ENCODE measurements around the gene DAB2.

Gene DAB2

GRCh38 chr5:39447968-39448367 is 23.2 kb upstream of the DAB2 start:
- no peak for DNase-seq (ENCODE audit: low read depth in 2 of 2)

- DNase-seq (ENCODE audit: low read depth in 2 of 2) = no peak
Measured at GRCh38 chr5:39447059-39447458, 22.3 kb upstream of the DAB2 start.

- DNase-seq (ENCODE audit: low read depth in 2 of 2) = no peak
Measured at GRCh38 chr5:39446231-39446630, 21.5 kb upstream of the DAB2 start.

GRCh38 chr5:39443911-39444310 is 19.1 kb upstream of the DAB2 start:
- no peak for DNase-seq (ENCODE audit: low read depth in 2 of 2)

- no peak for DNase-seq (ENCODE audit: low read depth in 2 of 2)
Measured at GRCh38 chr5:39442991-39443390, 18.2 kb upstream of the DAB2 start.

GRCh38 chr5:39441838-39442237 is 17.1 kb upstream of the DAB2 start:
- no peak for DNase-seq (ENCODE audit: low read depth in 2 of 2)

GRCh38 chr5:39440958-39441624 is 16.3 kb upstream of the DAB2 start:
- DNase-seq (ENCODE audit: low read depth in 2 of 2) = no peak

- DNase-seq (ENCODE audit: low read depth in 2 of 2) = no peak
Measured at GRCh38 chr5:39440192-39440957, 15.6 kb upstream of the DAB2 start.

GRCh38 chr5:39439582-39440162 is 14.9 kb upstream of the DAB2 start:
- no peak for DNase-seq (ENCODE audit: low read depth in 2 of 2)

GRCh38 chr5:39437467-39437866 is 12.7 kb upstream of the DAB2 start:
- no peak for DNase-seq (ENCODE audit: low read depth in 2 of 2)

- DNase-seq (ENCODE audit: low read depth in 2 of 2) = no peak
Measured at GRCh38 chr5:39433848-39434247, 9.1 kb upstream of the DAB2 start.

GRCh38 chr5:39432696-39433530 is 8.1 kb upstream of the DAB2 start:
- DNase-seq (ENCODE audit: low read depth in 2 of 2) = no peak

- DNase-seq (ENCODE audit: low read depth in 2 of 2) = no peak
Measured at GRCh38 chr5:39430461-39430860, 5.7 kb upstream of the DAB2 start.

- DNase-seq (ENCODE audit: low read depth in 2 of 2) = no peak
Measured at GRCh38 chr5:39428640-39429039, 3.9 kb upstream of the DAB2 start.

- no peak for DNase-seq (ENCODE audit: low read depth in 2 of 2)
Measured at GRCh38 chr5:39427633-39428032, 2.9 kb upstream of the DAB2 start.

GRCh38 chr5:39427229-39427628 is 2.4 kb upstream of the DAB2 start:
- DNase-seq (ENCODE audit: low read depth in 2 of 2) = no peak

GRCh38 chr5:39426746-39427105 is 1.9 kb upstream of the DAB2 start:
- no peak for DNase-seq (ENCODE audit: low read depth in 2 of 2)

- DNase-seq (ENCODE audit: low read depth in 2 of 2) = no peak
Measured at GRCh38 chr5:39426051-39426745, 1.4 kb upstream of the DAB2 start.

- DNase-seq (ENCODE audit: low read depth in 2 of 2) = no peak
Measured at GRCh38 chr5:39423331-39423751, 1.4 kb downstream of the DAB2 start.

- DNase-seq (ENCODE audit: low read depth in 2 of 2) = no peak
Measured at GRCh38 chr5:39422728-39423285, 2.0 kb downstream of the DAB2 start.

- DNase-seq (ENCODE audit: low read depth in 2 of 2) = no peak
Measured at GRCh38 chr5:39422036-39422606, 2.7 kb downstream of the DAB2 start.

Data from stimulated activated CD8-positive, alpha-beta memory T cell treated with anti-CD3 and anti-CD28 coated beads, Interleukin-7, amount 100 ng/mL, for 4 hours (primary cell).